SH-SY5Y (cell line): ENCODE data around the gene LCE1B.

Experiments used
- GATA2 ChIP-seq: IDR thresholded peaks from 2 replicates; pipeline ENCODE4 v1.6.1; 2011; ENCODE audit warnings: mild to moderate bottlenecking, low read depth, low read length
- GATA3 ChIP-seq: IDR thresholded peaks from 2 replicates; pipeline ENCODE4 v1.6.1; 2011; ENCODE audit warnings: low read depth, mild to moderate bottlenecking, low read length, moderate library complexity

DNA sequence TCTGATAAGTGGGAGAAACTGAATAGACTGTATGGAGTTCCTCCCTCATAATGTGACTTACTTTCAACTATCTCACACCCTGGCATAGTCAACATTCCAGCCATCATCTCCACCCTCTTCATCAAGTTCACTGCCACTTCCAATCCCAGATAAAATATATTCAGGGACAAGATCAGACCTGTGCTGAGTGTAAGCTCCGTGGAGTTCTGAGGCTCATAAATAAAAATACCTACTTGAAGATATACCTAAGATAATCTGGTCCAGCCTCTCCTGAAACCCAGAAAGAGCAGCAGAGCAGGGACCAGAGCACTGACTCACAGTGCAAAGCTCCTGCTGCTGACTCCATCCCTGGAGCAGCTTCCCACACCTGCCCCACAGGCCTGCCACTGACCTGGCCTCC, 46.3 kb downstream of the LCE1B start:
- no peak for TF ChIP-seq GATA2
- TF ChIP-seq GATA3: no peak
